GM21515 (cell line): Measurements from ENCODE around the gene COPS6.
"Not testable (repeated sequence)": the region's sequence is repeated elsewhere in the genome, so short reads cannot be mapped to it uniquely, and the experiment has no call there.

Source experiments
- ATAC-seq: cut with Tn5 transposase; IDR thresholded peaks from one replicate; pipeline ENCODE4 v1.9.1; 2021; ENCODE audit not compliant: unreplicated experiment

Gene COPS6

GRCh38 chr7:100126239-100126930 lies 37.6 kb downstream of the COPS6 start:
- peak; percentile 26 for ATAC-seq

- ATAC-seq = peak; percentile 58
These were observed 38.4 kb downstream of the COPS6 start, which contains the start of gene MBLAC1 for GRCh38 chr7:100126931-100127865. Gene MBLAC1 (plus strand): TSS chr7:100126967. CDS start chr7:100127396, 429 bp downstream.

- ATAC-seq = peak; percentile 1
These were observed 39.3 kb downstream of the COPS6 start for GRCh38 chr7:100127866-100128636.

GRCh38 chr7:100128637-100128963 lies 39.8 kb downstream of the COPS6 start:
- no peak for ATAC-seq

GRCh38 chr7:100130220-100130607 lies 41.4 kb downstream of the COPS6 start:
- ATAC-seq = not testable (repeated sequence)

- ATAC-seq = no peak
These were observed 42.1 kb downstream of the COPS6 start for GRCh38 chr7:100130608-100131453.

GRCh38 chr7:100132126-100132525 lies 43.4 kb downstream of the COPS6 start:
- no peak for ATAC-seq

GRCh38 chr7:100132697-100133151 lies 44.0 kb downstream of the COPS6 start:
- ATAC-seq = peak; percentile 51

GRCh38 chr7:100137851-100138760 lies 49.3 kb downstream of the COPS6 start:
- ATAC-seq = no peak

GRCh38 chr7:100141555-100141949 lies 52.8 kb downstream of the COPS6 start:
- ATAC-seq = no peak
